D721Med (cell line): ENCODE data around the gene FDXACB1.
A peak's percentile ranks its signal among the peaks of the same experiment; 100 is the strongest.

Experiments used
- DNase-seq: peaks from one replicate; pipeline ENCODE4 v3.0.0; 2011; ENCODE audit warnings: low spot score; ENCODE audit not compliant: insufficient read length
- FAIRE-seq: peaks from 2 replicates; lab custom pipeline; 2011; peaks lifted over from hg19 to GRCh38; lab: Jason Lieb, UNC
- CTCF ChIP-seq: IDR thresholded peaks from 2 replicates; pipeline ENCODE4 v1.5.1; 2012; ENCODE audit warnings: mild to moderate bottlenecking, control low read depth; ENCODE audit not compliant: insufficient read depth; ENCODE audit errors: missing control alignments

Gene FDXACB1

GRCh38 chr11:111878849-111879636 lies at the start of gene FDXACB1, which contains the start of gene CFAP68:
Gene FDXACB1, minus strand, starts transcription at chr11:111879165. Its CDS starts 33 bp downstream, at chr11:111879132.
Gene CFAP68, plus strand, starts transcription at chr11:111879541. Its CDS starts 20 bp downstream, at chr11:111879561.
- no peak for FAIRE-seq
- TF ChIP-seq CTCF, result peak; percentile 75
- DNase-seq, result peak; percentile 56

GRCh38 chr11:111926505-111927391 lies 47.8 kb upstream of the FDXACB1 start:
- no peak for FAIRE-seq

GRCh38 chr11:111925953-111926352 lies 47.0 kb upstream of the FDXACB1 start:
- TF ChIP-seq CTCF, result no peak
- DNase-seq (no peak), FAIRE-seq (no peak)

More at GRCh38 chr11:111926505-111927391, 47.8 kb upstream of the FDXACB1 start:
- no peak for TF ChIP-seq CTCF
- peak; percentile 84 for DNase-seq

- no peak for TF ChIP-seq CTCF
- DNase-seq (no peak), FAIRE-seq (no peak)
Observed at GRCh38 chr11:111923951-111924350, 45.0 kb upstream of the FDXACB1 start.

- FAIRE-seq (no peak), DNase-seq (no peak)
- TF ChIP-seq CTCF, result no peak
Observed at GRCh38 chr11:111923351-111923788, 44.4 kb upstream of the FDXACB1 start.

- no peak for TF ChIP-seq CTCF
- no peak for DNase-seq
- FAIRE-seq, result no peak
Observed at GRCh38 chr11:111922803-111923202, 43.8 kb upstream of the FDXACB1 start.
